SU-DHL-6 (cell line): ENCODE measurements around the gene WIZ.

Source experiments
- H2AFZ ChIP-seq: fragments of 200-600 bp; sonication (generic); 2 replicates; pipeline ENCODE4 v1.6.1; 2014; ENCODE audit warnings: low read depth, mild to moderate bottlenecking, moderate library complexity, mixed read lengths, antibody characterized with exemption, low read length; ENCODE audit not compliant: severe bottlenecking
- H3F3A ChIP-seq: fragments of 200-600 bp; shearing (Covaris generic); 2 replicates; pipeline ENCODE4 v1.6.0; 2016; ENCODE audit warnings: antibody characterized with exemption, mild to moderate bottlenecking; ENCODE audit not compliant: insufficient read depth
- H3K27ac ChIP-seq: fragments of 200-600 bp; sonication (generic); 2 replicates; pipeline ENCODE4 v1.5.1; 2016; ENCODE audit warnings: low read depth, mild to moderate bottlenecking, low read length, moderate library complexity, mixed read lengths
- H3K27me3 ChIP-seq: fragments of 200-600 bp; sonication (generic), shearing (Covaris generic); 2 replicates; pipeline ENCODE4 v1.6.0; 2014; ENCODE audit warnings: mild to moderate bottlenecking, low read length
- H3K36me3 ChIP-seq: fragments of 200-600 bp; sonication (generic); 2 replicates; pipeline ENCODE4 v1.6.1; 2014; ENCODE audit warnings: mild to moderate bottlenecking, low read length, mixed read lengths
- H3K4me2 ChIP-seq: fragments of 300-600, 200-600 bp; shearing (Covaris generic), sonication (generic); 2 replicates; pipeline ENCODE4 v1.6.0; 2014; ENCODE audit warnings: low read length, low read depth, mild to moderate bottlenecking; ENCODE audit not compliant: poor library complexity, severe bottlenecking
- H3K4me3 ChIP-seq: fragments of 200-600 bp; sonication (generic); 2 replicates; pipeline ENCODE4 v1.5.1; 2014; ENCODE audit warnings: antibody characterized with exemption, low read length, mild to moderate bottlenecking, mixed read lengths; ENCODE audit not compliant: insufficient read depth, poor library complexity, severe bottlenecking
- H3K79me2 ChIP-seq: fragments of 200-600 bp; sonication (generic); 2 replicates; pipeline ENCODE4 v1.6.1; 2014; ENCODE audit warnings: mild to moderate bottlenecking, low read length, moderate library complexity; ENCODE audit not compliant: insufficient read depth
- H3K9ac ChIP-seq: fragments of 200-600 bp; sonication (generic); 2 replicates; pipeline ENCODE4 v1.7.0; 2014; ENCODE audit warnings: mild to moderate bottlenecking, low read length
- H3K9me2 ChIP-seq: fragments of 200-600 bp; sonication (generic); replicated peaks from 2 replicates; pipeline ENCODE4 v1.6.1; 2014; ENCODE audit warnings: low read length; ENCODE audit not compliant: insufficient read depth
- H3K9me3 ChIP-seq: fragments of 200-600 bp; sonication (generic); 2 replicates; pipeline ENCODE4 v1.6.1; 2014; ENCODE audit warnings: low read length, mixed read lengths; ENCODE audit not compliant: insufficient read depth
- H4K20me1 ChIP-seq: fragments of 200-600 bp; sonication (generic); 2 replicates; pipeline ENCODE4 v1.6.1; 2014; ENCODE audit warnings: low read depth, mild to moderate bottlenecking, antibody characterized with exemption, low read length, moderate library complexity, mixed read lengths
- EZH2phosphoT487 ChIP-seq: fragments of 200-600 bp; sonication (generic), shearing (Covaris generic); conservative IDR thresholded peaks from 2 replicates; pipeline ENCODE4 v1.6.1; 2018; ENCODE audit warnings: mild to moderate bottlenecking, antibody characterized with exemption, low read length, moderate library complexity, mixed read lengths
- TF ChIP-seq, protein P1 (sequence below): fragments of 200-600 bp; sonication (generic); IDR thresholded peaks from one replicate; pipeline ENCODE4 v1.5.1; 2017; ENCODE audit warnings: antibody characterized with exemption, mild to moderate bottlenecking, low read length, moderate library complexity; ENCODE audit not compliant: insufficient read depth, poor library complexity, severe bottlenecking

Gene WIZ

DNA sequence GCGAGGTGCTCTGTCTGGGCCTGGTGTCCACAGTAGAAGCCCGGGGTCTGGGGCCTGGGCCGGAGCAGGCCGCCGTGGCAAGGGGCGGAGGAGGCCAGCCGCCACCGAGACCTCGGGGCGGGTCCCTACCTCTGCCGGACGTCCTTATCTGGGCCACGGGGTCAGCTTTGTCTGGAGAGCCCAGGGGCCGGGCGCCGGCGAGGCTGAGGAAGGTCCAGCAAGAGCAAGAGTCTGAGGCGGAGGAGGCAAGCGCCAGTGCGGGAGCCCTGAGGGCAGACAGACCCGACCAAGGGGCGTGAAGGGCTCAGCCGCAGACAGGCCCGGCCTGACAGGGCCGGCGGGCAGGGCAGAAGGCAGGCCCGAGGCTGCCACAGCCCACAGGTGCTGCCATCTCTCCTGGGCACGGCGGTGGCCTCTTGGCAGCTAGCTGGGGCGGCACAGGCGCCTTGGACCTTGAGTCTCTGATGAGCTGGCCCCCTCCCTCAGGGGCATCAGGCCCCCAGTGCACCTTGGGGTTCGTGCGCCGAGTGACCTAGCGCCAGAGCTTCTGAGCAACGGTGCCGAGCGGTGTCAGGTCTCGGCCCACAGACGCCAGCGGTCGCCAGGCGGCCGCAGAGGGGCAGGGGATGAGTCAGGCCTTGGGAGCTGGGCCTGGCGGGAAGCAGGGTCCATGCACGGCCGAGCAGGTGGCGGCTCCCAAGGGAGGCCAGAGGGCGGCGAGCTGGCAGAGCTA is 51.1 kb downstream of the WIZ start:
- Histone ChIP-seq H4K20me1 (no peaks in the 10 kb centered on the region; the same call in 1 of the 2 replicates), H3K9ac (no peak overlapping the region), H3K79me2 (peaks cover 28% of the 10 kb centered on the region), H3K36me3 (peaks cover 5% of the 10 kb centered on the region; the same call in 1 of the 2 replicates), H3K27me3 (no peaks in the 10 kb centered on the region), H3K4me3 (no peak overlapping the region), H3K9me2 (no peaks in the 10 kb centered on the region), H3K9me3 (no peaks in the 10 kb centered on the region), H3K4me2 (no peak overlapping the region), H3K27ac (no peak overlapping the region), H2AFZ (no peak overlapping the region), H3F3A (no peaks in the 10 kb centered on the region)
- TF ChIP-seq EZH2phosphoT487: no peak
- TF ChIP-seq, protein P1, sequence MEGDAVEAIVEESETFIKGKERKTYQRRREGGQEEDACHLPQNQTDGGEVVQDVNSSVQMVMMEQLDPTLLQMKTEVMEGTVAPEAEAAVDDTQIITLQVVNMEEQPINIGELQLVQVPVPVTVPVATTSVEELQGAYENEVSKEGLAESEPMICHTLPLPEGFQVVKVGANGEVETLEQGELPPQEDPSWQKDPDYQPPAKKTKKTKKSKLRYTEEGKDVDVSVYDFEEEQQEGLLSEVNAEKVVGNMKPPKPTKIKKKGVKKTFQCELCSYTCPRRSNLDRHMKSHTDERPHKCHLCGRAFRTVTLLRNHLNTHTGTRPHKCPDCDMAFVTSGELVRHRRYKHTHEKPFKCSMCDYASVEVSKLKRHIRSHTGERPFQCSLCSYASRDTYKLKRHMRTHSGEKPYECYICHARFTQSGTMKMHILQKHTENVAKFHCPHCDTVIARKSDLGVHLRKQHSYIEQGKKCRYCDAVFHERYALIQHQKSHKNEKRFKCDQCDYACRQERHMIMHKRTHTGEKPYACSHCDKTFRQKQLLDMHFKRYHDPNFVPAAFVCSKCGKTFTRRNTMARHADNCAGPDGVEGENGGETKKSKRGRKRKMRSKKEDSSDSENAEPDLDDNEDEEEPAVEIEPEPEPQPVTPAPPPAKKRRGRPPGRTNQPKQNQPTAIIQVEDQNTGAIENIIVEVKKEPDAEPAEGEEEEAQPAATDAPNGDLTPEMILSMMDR: no peak

DNA sequence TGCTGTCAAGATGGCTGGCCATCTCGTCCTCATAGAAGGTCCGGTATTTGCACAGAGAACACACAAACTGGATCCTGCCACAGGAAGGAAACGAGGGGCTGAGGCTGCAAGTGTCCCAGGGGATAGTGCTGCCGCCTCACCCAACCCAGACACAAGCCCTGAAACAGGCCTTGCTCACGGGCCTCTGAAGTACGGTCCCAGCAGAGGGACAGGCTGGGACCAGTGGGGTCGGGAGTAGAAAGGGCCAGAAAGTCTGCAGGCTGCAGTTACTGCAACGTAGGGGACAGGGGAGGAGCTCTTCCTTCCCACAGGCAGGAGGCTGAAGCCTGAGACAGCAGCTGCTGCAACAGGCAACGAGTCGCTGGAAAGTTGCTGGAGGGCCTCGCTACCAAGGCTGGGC is 52.0 kb downstream of the WIZ start:
- Histone ChIP-seq H3K79me2 (peaks cover 24% of the 10 kb centered on the region; the same call in 1 of the 2 replicates), H3K4me2 (no peak overlapping the region), H4K20me1 (no peaks in the 10 kb centered on the region; the same call in 1 of the 2 replicates)

DNA sequence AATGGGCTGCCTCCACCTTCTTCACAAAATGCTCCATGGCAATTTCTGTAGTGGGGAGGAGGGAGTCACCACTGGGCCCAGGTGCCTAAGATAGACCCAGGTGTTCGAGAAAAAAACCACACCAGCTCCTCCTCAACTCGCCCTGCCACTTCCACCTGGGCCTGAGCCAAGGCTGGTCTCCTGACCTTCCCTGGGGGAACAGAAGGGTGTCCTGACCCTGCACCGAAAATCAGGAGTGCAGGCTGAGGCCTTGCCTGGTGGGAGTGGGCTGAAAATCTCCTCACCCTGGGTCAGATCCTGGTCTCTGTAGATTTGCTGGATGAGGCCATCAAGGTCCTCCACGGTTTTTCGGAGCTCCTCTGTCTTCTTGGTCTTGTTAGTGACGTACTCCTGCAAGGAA is 52.5 kb downstream of the WIZ start:
- no peak overlapping the region for H3K4me3 ChIP-seq
- H3K27ac ChIP-seq: no peak overlapping the region
- H3K36me3 ChIP-seq: peaks cover 12% of the 10 kb centered on the region; the same call in 1 of the 2 replicates
- H3K27me3 ChIP-seq: no peaks in the 10 kb centered on the region
- H3K9ac ChIP-seq: no peak overlapping the region
- no peak overlapping the region for H2AFZ ChIP-seq
- peaks cover 20% of the 10 kb centered on the region; the same call in 1 of the 2 replicates for H3K79me2 ChIP-seq
- no peak for TF ChIP-seq EZH2phosphoT487
- TF ChIP-seq, protein P1: no peak
- no peaks in the 10 kb centered on the region for H3K9me2 ChIP-seq
- no peak overlapping the region for H3K4me2 ChIP-seq
- peaks cover 5% of the 10 kb centered on the region; the same call in 1 of the 2 replicates for H3F3A ChIP-seq
- no peaks in the 10 kb centered on the region; the same call in 1 of the 2 replicates for H4K20me1 ChIP-seq
- H3K9me3 ChIP-seq: no peaks in the 10 kb centered on the region

More for the DNA sequence above, 52.0 kb downstream of the WIZ start:
- TF ChIP-seq, protein P1: no peak
- TF ChIP-seq EZH2phosphoT487: no peak
- Histone ChIP-seq H3F3A (peaks cover 5% of the 10 kb centered on the region; the same call in 1 of the 2 replicates), H3K27ac (no peak overlapping the region), H3K9ac (no peak overlapping the region), H3K4me3 (no peak overlapping the region), H3K36me3 (peaks cover 11% of the 10 kb centered on the region; the same call in 1 of the 2 replicates), H3K9me2 (no peaks in the 10 kb centered on the region), H2AFZ (no peak overlapping the region), H3K9me3 (no peaks in the 10 kb centered on the region), H3K27me3 (no peaks in the 10 kb centered on the region)
